Measurements from ENCODE around the gene UPK1A.

DNA sequence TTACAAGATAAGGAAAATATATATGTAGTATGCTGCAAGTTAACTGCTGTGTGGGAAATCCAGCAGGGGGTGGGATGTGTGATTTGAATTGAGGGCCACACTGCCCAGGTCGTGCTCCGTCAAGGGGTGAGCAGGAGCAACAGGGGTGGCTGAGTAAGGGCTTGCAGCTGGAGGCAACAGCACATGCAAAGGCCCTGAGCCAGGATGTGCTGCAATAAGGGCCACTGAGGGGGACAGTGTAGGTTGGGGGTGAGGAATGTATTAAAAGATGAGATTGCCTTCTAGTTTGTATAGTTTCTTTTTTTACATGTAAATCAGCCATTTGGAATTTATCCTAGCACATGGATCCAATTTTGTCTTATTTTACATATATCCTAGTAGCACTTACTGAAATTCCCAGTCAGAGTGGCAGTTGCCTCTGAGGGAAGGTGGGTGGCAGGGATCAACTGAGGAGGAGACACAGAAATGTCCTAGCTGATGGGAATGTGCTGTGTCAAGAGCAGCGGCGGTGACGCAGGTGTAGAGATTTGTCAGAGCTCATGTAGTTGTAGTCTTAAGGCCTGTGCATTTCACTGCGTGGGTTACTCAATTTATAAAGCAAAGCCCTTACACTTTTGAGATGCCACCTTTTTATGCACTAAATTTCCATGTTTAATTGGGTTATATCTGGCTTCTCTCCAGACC is 42.8 kb upstream of the UPK1A start:
- TF ChIP-seq, protein P1, sequence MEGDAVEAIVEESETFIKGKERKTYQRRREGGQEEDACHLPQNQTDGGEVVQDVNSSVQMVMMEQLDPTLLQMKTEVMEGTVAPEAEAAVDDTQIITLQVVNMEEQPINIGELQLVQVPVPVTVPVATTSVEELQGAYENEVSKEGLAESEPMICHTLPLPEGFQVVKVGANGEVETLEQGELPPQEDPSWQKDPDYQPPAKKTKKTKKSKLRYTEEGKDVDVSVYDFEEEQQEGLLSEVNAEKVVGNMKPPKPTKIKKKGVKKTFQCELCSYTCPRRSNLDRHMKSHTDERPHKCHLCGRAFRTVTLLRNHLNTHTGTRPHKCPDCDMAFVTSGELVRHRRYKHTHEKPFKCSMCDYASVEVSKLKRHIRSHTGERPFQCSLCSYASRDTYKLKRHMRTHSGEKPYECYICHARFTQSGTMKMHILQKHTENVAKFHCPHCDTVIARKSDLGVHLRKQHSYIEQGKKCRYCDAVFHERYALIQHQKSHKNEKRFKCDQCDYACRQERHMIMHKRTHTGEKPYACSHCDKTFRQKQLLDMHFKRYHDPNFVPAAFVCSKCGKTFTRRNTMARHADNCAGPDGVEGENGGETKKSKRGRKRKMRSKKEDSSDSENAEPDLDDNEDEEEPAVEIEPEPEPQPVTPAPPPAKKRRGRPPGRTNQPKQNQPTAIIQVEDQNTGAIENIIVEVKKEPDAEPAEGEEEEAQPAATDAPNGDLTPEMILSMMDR (IDR thresholded peaks at IDR 0.05), result no peak
- TF ChIP-seq POLR2AphosphoS5 (IDR thresholded peaks at IDR 0.05), result no peak
- no peak for TF ChIP-seq POLR2A (IDR thresholded peaks at IDR 0.05)

Measured in suprapubic skin (tissue), 4 donors.